HepG2 (cell line): ENCODE measurements around the gene ATP10D. TPM values are rescaled to one million over a fixed set of nuclear protein-coding genes. Genes with fewer than 3 reads are reported as not detected.

ENCODE experiments used
- ATAC-seq: fragments of 200-7000 bp; cut with Tn5 transposase; 3 replicates; pipeline ENCODE4 v1.9.1; 2020; ENCODE audit warnings: mild to moderate bottlenecking, moderate library complexity
- BruUV-seq: library from RNA; stranded (reverse); fragments of 400-500 nt; replicated peaks from 2 replicates; lab custom pipeline; 2021; lab: Mats Ljungman, UMichigan
- CTCF ChIA-PET: fragments of 300-600 bp; formaldehyde crosslinking; extraction: SDS; loops from one replicate; lab custom pipeline; 2021; ENCODE audit warnings: low total read pairs, inconsistent platforms, low intra/inter-chr PET ratio; lab: Yijun Ruan, JAX
- POLR2A ChIA-PET: fragments of 350-600 bp; sonication (Branson Sonifier 250); formaldehyde crosslinking; loops from one replicate; lab custom pipeline; 2020; ENCODE audit warnings: antibody characterized with exemption, inconsistent platforms; lab: Yijun Ruan, JAX
- DNase-seq: peaks from one replicate; pipeline ENCODE4 v3.0.0-alpha.2; 2015; ENCODE audit warnings: low spot score
- FAIRE-seq: peaks from 3 replicates; lab custom pipeline; 2011; peaks lifted over from hg19 to GRCh38; lab: Jason Lieb, UNC
- H2AFZ ChIP-seq: one replicate; pipeline ENCODE4 v1.6.1; 2011; ENCODE audit warnings: low read length, inconsistent platforms
- H3K27ac ChIP-seq: fragments of 300-600 bp; 3 replicates; pipeline ENCODE4 v1.8.0; 2011; ENCODE audit warnings: mixed run types, mild to moderate bottlenecking, mixed read lengths, low read length, inconsistent platforms; ENCODE audit not compliant: insufficient read depth; ENCODE audit errors: extremely low read length
- H3K27me3 ChIP-seq, 2 experiments: fragments of 200-600 bp in 1 of 2; 2 replicates in 1 of 2; 3 replicates in 1 of 2; pipeline versions ENCODE4 v1.6.0 to v1.8.0; 2011; ENCODE audit warnings: low read length in 2 of 2, mild to moderate bottlenecking in 2 of 2, moderate library complexity in 2 of 2, inconsistent platforms in 1 of 2; ENCODE audit not compliant: insufficient read depth in 2 of 2, control insufficient read depth in 1 of 2
- H3K36me3 ChIP-seq, 2 experiments: fragments of 200-600 bp in 1 of 2; replicated peaks in 1 of 2; 2 replicates in 1 of 2; 3 replicates in 1 of 2; pipeline versions ENCODE4 v1.5.1 to v1.8.0; 2011; ENCODE audit warnings: low read length in 2 of 2, inconsistent platforms in 1 of 2; ENCODE audit not compliant: insufficient read depth in 2 of 2, control insufficient read depth in 1 of 2
- H3K4me1 ChIP-seq: 2 replicates; pipeline ENCODE4 v1.5.1; 2012; ENCODE audit warnings: low read length, inconsistent platforms; ENCODE audit not compliant: insufficient read depth
- H3K4me2 ChIP-seq: 2 replicates; pipeline ENCODE4 v1.6.0; 2011; ENCODE audit warnings: low read depth, low read length, inconsistent platforms
- H3K4me3 ChIP-seq, 3 experiments: fragments of 200-600 bp in 1 of 3; sonication (generic), shearing (Covaris generic) in 1 of 3; replicated peaks in 1 of 3; 2 replicates each; pipeline ENCODE4 v1.5.1; 2011 to 2016; ENCODE audit warnings: low read length in 3 of 3, inconsistent platforms in 2 of 3, low read depth in 2 of 3, mild to moderate bottlenecking in 2 of 3, control low read depth in 1 of 3, mixed read lengths in 1 of 3; ENCODE audit not compliant: insufficient read depth in 1 of 3
- H3K79me2 ChIP-seq: one replicate; pipeline ENCODE4 v1.6.1; 2011; ENCODE audit warnings: low read length, inconsistent platforms; ENCODE audit not compliant: insufficient read depth
- H3K9ac ChIP-seq: 2 replicates; pipeline ENCODE4 v1.6.0; 2011; ENCODE audit warnings: mild to moderate bottlenecking, low read depth, low read length, inconsistent platforms; ENCODE audit not compliant: insufficient read depth
- H3K9me3 ChIP-seq: 2 replicates; pipeline ENCODE4 v1.5.1; 2012; ENCODE audit warnings: mild to moderate bottlenecking, low read length
- H4K20me1 ChIP-seq: 2 replicates; pipeline ENCODE4 v1.6.0; 2011; ENCODE audit warnings: inconsistent platforms, mild to moderate bottlenecking, low read length, moderate library complexity; ENCODE audit not compliant: insufficient read depth
- AGO1 ChIP-seq: fragments of 200-400 bp; formaldehyde crosslinking; IDR thresholded peaks from 2 replicates; pipeline ENCODE4 v1.6.1; 2017; ENCODE audit warnings: mild to moderate bottlenecking, low read depth, low read length, moderate library complexity; ENCODE audit not compliant: poor library complexity, severe bottlenecking
- AGO2 ChIP-seq: fragments of 200-400 bp; formaldehyde crosslinking; optimal IDR thresholded peaks from 2 replicates; pipeline ENCODE3; 2017; ENCODE audit warnings: mild to moderate bottlenecking, low read depth, low read length, moderate library complexity
- ATF7 ChIP-seq, 2 experiments: fragments of 450-650 bp in 1 of 2; sonication (generic) in 1 of 2; formaldehyde crosslinking in 1 of 2; IDR thresholded peaks; 2 replicates each; pipeline versions ENCODE4 v1.4.0 to v1.6.1; 2016 to 2020; ENCODE audit warnings: antibody characterized with exemption in 1 of 2, mild to moderate bottlenecking in 1 of 2, missing genetic modification reagents in 1 of 2
- DR1 ChIP-seq: sonication (generic); formaldehyde crosslinking; IDR thresholded peaks from 2 replicates; pipeline ENCODE4 v1.8.0; 2021; ENCODE audit warnings: mild to moderate bottlenecking, missing genetic modification reagents, inconsistent platforms
- FOXJ3 ChIP-seq: sonication (generic); formaldehyde crosslinking; IDR thresholded peaks from 2 replicates; pipeline ENCODE4 v1.4.0; 2020; ENCODE audit warnings: missing genetic modification reagents, mild to moderate bottlenecking, borderline replicate concordance
- NFE2 ChIP-seq: sonication (generic); formaldehyde crosslinking; IDR thresholded peaks from 2 replicates; pipeline ENCODE4 v1.4.0; 2020; ENCODE audit warnings: missing genetic modification reagents
- THYN1 ChIP-seq: sonication (generic); formaldehyde crosslinking; IDR thresholded peaks from 2 replicates; pipeline ENCODE4 v1.8.1; 2023; ENCODE audit warnings: low read depth, mild to moderate bottlenecking, moderate library complexity, missing genetic modification reagents, borderline replicate concordance
- TSC22D2 ChIP-seq: sonication (generic); formaldehyde crosslinking; IDR thresholded peaks from 2 replicates; pipeline ENCODE4 v1.5.1; 2020; ENCODE audit warnings: missing genetic modification reagents, mild to moderate bottlenecking, borderline replicate concordance
- ZFP62 ChIP-seq: sonication (generic); formaldehyde crosslinking; IDR thresholded peaks from 2 replicates; pipeline ENCODE4 v1.4.0; 2020; ENCODE audit warnings: missing genetic modification reagents
- ZNF468 ChIP-seq: sonication (generic); formaldehyde crosslinking; IDR thresholded peaks from 2 replicates; pipeline ENCODE4 v1.8.0; 2022; ENCODE audit warnings: mild to moderate bottlenecking, moderate library complexity, missing genetic modification reagents
- ZNF615 ChIP-seq: sonication (generic); formaldehyde crosslinking; IDR thresholded peaks from 2 replicates; pipeline ENCODE4 v1.5.0; 2020; ENCODE audit warnings: mild to moderate bottlenecking, missing genetic modification reagents, borderline replicate concordance
- ZNF670 ChIP-seq: sonication (generic); formaldehyde crosslinking; IDR thresholded peaks from 2 replicates; pipeline ENCODE4 v1.8.0; 2022; ENCODE audit warnings: mild to moderate bottlenecking, missing genetic modification reagents, borderline replicate concordance
- WGBS: methylation state at CpG from one replicate; pipeline ENCODE4 v1.1.6; 2017; ENCODE audit warnings: low lambda C conversion rate; 5-methylcytosine and 5-hydroxymethylcytosine counted together
- in situ Hi-C: cut with HindIII; loops from 2 replicates; pipeline ENCODE4 v1.10.0; 2017; ENCODE audit warnings: low pct_unique_long_range_greater_than_20kb; ENCODE audit not compliant: extremely low pct_ligation_motif_present
- intact Hi-C: fragments of 100-400 bp; cut with micrococcal nuclease; formaldehyde crosslinking; loops from one replicate; pipeline ENCODE4 v1.10.0; 2022; ENCODE audit not compliant: unreplicated experiment
- polyA plus RNA-seq, 8 experiments: library from polyadenylated mRNA; depleted of rRNA in 3 of 8; stranded (reverse) in 7 of 8; unstranded in 1 of 8; fragments of >200 nt; fragmentation: Illumina TruSeq in 4 of 8; extraction: Trizol in 4 of 8; gene quantifications; 2 replicates each; pipeline versions ENCODE4 v1.2.1 to v1.2.3, GENCODE V29; 2011 to 2016; ENCODE audit warnings: low read depth in 4 of 8, missing spikeins in 1 of 8, mixed read lengths in 1 of 8; ENCODE audit not compliant: insufficient read depth in 1 of 8
- total RNA-seq, 5 experiments: library from RNA; depleted of rRNA; stranded (reverse); fragments of >200 nt; fragmentation: Illumina TruSeq; extraction: Trizol; gene quantifications; 2 replicates each; pipeline ENCODE4 v1.2.3, GENCODE V29; 2016; ENCODE audit warnings: low read depth in 1 of 5
- TF ChIP-seq, protein P1 (sequence below): sonication (generic); formaldehyde crosslinking; IDR thresholded peaks from 2 replicates; pipeline ENCODE4 v1.8.0; 2022; ENCODE audit warnings: mild to moderate bottlenecking, missing genetic modification reagents, moderate library complexity
- TF ChIP-seq, protein P2 (sequence below): sonication (generic); formaldehyde crosslinking; IDR thresholded peaks from 2 replicates; pipeline ENCODE4 v1.4.0; 2020; ENCODE audit warnings: missing genetic modification reagents, borderline replicate concordance
- TF ChIP-seq, protein P3 (sequence below): sonication (generic); formaldehyde crosslinking; IDR thresholded peaks from 2 replicates; pipeline ENCODE4 v1.8.0; 2022; ENCODE audit warnings: mild to moderate bottlenecking, missing genetic modification reagents, borderline replicate concordance
- TF ChIP-seq, protein P4 (sequence below): sonication (generic); formaldehyde crosslinking; IDR thresholded peaks from 2 replicates; pipeline ENCODE4 v1.8.1; 2023; ENCODE audit warnings: mild to moderate bottlenecking, missing genetic modification reagents

ATP10D gene
- total and polyA plus RNA-seq, 2 of the 13 experiments (the other 11 are each of a cell fraction or from before 2014, with no cell fraction given): 2.2 to 9.8 TPM

DNA sequence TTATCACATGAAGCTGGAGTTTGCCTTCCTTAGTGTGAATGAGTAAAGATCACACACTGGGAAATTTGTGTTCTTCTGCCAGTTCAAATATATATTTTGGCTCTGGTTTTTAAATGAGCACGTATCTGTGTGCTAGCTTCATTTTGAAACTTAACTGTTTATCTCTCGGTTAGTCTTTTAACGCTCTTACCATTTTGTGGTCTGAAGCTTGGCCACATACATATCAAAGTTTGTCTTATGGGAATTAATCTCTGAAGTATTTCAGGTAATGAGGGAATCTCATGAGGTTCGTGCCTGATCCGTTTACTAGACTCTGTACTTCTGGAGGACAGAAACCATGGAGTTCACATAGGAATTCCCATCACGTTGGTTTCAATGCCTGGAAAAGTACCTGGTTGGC lies 13.8 kb downstream of the ATP10D start:
- Histone ChIP-seq H3K9ac (no peak overlapping the region), H3K36me3 (no peaks in the 10 kb centered on the region), H2AFZ (no peak overlapping the region), H3K27ac (no peak overlapping the region), H3K9me3 (no peaks in the 10 kb centered on the region), H3K4me2 (no peak overlapping the region), H3K4me1 (no peaks in the 10 kb centered on the region), H4K20me1 (no peaks in the 10 kb centered on the region), H3K27me3 (no peaks in the 10 kb centered on the region), H3K4me3 (no peak overlapping the region), H3K79me2 (no peaks in the 10 kb centered on the region)
- no peak for DNase-seq
- TF ChIP-seq ATF7 (IDR thresholded peaks at IDR 0.05) (no peak), ATF7 (CRISPR knock-in tag; IDR thresholded peaks at IDR 0.05) (no peak), AGO2 (no peak), ZNF468 (CRISPR knock-in tag) (no peak), TSC22D2 (CRISPR knock-in tag) (no peak), THYN1 (CRISPR knock-in tag) (no peak), ZNF670 (no peak), FOXJ3 (CRISPR knock-in tag) (no peak), ZFP62 (CRISPR knock-in tag) (no peak), NFE2 (CRISPR knock-in tag) (no peak), DR1 (CRISPR knock-in tag) (no peak), AGO1 (no peak), ZNF615 (CRISPR knock-in tag) (no peak)
- TF ChIP-seq, protein P1, sequence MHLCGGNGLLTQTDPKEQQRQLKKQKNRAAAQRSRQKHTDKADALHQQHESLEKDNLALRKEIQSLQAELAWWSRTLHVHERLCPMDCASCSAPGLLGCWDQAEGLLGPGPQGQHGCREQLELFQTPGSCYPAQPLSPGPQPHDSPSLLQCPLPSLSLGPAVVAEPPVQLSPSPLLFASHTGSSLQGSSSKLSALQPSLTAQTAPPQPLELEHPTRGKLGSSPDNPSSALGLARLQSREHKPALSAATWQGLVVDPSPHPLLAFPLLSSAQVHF (CRISPR knock-in tag): no peak
- TF ChIP-seq, protein P2, sequence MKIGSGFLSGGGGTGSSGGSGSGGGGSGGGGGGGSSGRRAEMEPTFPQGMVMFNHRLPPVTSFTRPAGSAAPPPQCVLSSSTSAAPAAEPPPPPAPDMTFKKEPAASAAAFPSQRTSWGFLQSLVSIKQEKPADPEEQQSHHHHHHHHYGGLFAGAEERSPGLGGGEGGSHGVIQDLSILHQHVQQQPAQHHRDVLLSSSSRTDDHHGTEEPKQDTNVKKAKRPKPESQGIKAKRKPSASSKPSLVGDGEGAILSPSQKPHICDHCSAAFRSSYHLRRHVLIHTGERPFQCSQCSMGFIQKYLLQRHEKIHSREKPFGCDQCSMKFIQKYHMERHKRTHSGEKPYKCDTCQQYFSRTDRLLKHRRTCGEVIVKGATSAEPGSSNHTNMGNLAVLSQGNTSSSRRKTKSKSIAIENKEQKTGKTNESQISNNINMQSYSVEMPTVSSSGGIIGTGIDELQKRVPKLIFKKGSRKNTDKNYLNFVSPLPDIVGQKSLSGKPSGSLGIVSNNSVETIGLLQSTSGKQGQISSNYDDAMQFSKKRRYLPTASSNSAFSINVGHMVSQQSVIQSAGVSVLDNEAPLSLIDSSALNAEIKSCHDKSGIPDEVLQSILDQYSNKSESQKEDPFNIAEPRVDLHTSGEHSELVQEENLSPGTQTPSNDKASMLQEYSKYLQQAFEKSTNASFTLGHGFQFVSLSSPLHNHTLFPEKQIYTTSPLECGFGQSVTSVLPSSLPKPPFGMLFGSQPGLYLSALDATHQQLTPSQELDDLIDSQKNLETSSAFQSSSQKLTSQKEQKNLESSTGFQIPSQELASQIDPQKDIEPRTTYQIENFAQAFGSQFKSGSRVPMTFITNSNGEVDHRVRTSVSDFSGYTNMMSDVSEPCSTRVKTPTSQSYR: no peak
- TF ChIP-seq, protein P3, sequence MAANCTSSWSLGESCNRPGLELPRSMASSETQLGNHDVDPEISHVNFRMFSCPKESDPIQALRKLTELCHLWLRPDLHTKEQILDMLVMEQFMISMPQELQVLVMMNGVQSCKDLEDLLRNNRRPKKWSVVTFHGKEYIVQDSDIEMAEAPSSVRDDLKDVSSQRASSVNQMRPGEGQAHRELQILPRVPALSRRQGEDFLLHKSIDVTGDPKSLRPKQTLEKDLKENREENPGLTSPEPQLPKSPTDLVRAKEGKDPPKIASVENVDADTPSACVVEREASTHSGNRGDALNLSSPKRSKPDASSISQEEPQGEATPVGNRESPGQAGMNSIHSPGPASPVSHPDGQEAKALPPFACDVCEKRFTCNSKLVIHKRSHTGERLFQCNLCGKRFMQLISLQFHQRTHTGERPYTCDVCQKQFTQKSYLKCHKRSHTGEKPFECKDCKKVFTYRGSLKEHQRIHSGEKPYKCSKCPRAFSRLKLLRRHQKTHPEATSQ (CRISPR knock-in tag): no peak
- TF ChIP-seq, protein P4, sequence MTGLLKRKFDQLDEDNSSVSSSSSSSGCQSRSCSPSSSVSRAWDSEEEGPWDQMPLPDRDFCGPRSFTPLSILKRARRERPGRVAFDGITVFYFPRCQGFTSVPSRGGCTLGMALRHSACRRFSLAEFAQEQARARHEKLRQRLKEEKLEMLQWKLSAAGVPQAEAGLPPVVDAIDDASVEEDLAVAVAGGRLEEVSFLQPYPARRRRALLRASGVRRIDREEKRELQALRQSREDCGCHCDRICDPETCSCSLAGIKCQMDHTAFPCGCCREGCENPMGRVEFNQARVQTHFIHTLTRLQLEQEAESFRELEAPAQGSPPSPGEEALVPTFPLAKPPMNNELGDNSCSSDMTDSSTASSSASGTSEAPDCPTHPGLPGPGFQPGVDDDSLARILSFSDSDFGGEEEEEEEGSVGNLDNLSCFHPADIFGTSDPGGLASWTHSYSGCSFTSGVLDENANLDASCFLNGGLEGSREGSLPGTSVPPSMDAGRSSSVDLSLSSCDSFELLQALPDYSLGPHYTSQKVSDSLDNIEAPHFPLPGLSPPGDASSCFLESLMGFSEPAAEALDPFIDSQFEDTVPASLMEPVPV (CRISPR knock-in tag): no peak
- intact Hi-C loops (no loop called here), in situ Hi-C loops (no loop called here)
- ChIA-PET POLR2A (no interaction called here), CTCF (no interaction called here)
- no peak for ATAC-seq
- 55% methylated on average over 6 of the region's 6 CpGs for WGBS
- BruUV-seq: no TSS peak
- no peak for FAIRE-seq
